ENCODE results near the gene SMDT1.

The SMDT1 gene

GRCh38 chr22:42072606-42073330, 6.7 kb upstream of the SMDT1 start:
- H3K36me3 ChIP-seq (ENCODE audit: control insufficient read depth, insufficient read depth, low read length): peaks cover 6% of the 10 kb centered on the region; the same call in 1 of the 2 replicates

GRCh38 chr22:42073621-42074041, 5.9 kb upstream of the SMDT1 start:
- Histone ChIP-seq H3K36me3 (ENCODE audit: control insufficient read depth, insufficient read depth, low read length) (no peaks in the 10 kb centered on the region), H3K9ac (ENCODE audit: low read length) (no peak overlapping the region), H3K4me3 (ENCODE audit: low read depth, low read length) (peak overlapping the region; percentile 53; the same call in 1 of the 2 replicates), H3K27me3 (ENCODE audit: control insufficient read depth, insufficient read depth, low read length) (no peaks in the 10 kb centered on the region; the same call in 1 of the 2 replicates), H3K27ac (ENCODE audit: low read depth, low read length) (no peak overlapping the region), H3K9me3 (ENCODE audit: control insufficient read depth, insufficient read depth, low read depth, low read length) (no peaks in the 10 kb centered on the region), H3K4me1 (ENCODE audit: control insufficient read depth, insufficient read depth, low read length) (peaks cover 37% of the 10 kb centered on the region)

More at GRCh38 chr22:42072606-42073330, 6.7 kb upstream of the SMDT1 start:
- H3K9me3 ChIP-seq (ENCODE audit: control insufficient read depth, insufficient read depth, low read depth, low read length): no peaks in the 10 kb centered on the region
- no peak overlapping the region for H3K27ac ChIP-seq (ENCODE audit: low read depth, low read length)
- no peaks in the 10 kb centered on the region; the same call in 1 of the 2 replicates for H3K27me3 ChIP-seq (ENCODE audit: control insufficient read depth, insufficient read depth, low read length)
- H3K9ac ChIP-seq (ENCODE audit: low read length): no peak overlapping the region
- H3K4me3 ChIP-seq (ENCODE audit: low read depth, low read length): no peak overlapping the region
- peaks cover 36% of the 10 kb centered on the region for H3K4me1 ChIP-seq (ENCODE audit: control insufficient read depth, insufficient read depth, low read length)

- Histone ChIP-seq H3K4me3 (ENCODE audit: low read depth, low read length) (peak within 1 kb of the TSS; percentile 53), H3K9me3 (ENCODE audit: control insufficient read depth, insufficient read depth, low read depth, low read length) (no peaks in the 10 kb centered on the region), H3K9ac (ENCODE audit: low read length) (peak within 1 kb of the TSS; percentile 56), H3K4me1 (ENCODE audit: control insufficient read depth, insufficient read depth, low read length) (peaks cover 43% of the 10 kb centered on the region), H3K36me3 (ENCODE audit: control insufficient read depth, insufficient read depth, low read length) (no peaks in the 10 kb centered on the region), H3K27ac (ENCODE audit: low read depth, low read length) (no peak within 1 kb of the TSS), H3K27me3 (ENCODE audit: control insufficient read depth, insufficient read depth, low read length) (no peaks in the 10 kb centered on the region; the same call in 1 of the 2 replicates)
Observed at GRCh38 chr22:42074132-42074811, 5.2 kb upstream of the SMDT1 start, which contains the start of gene PHETA2. Gene PHETA2, plus strand, starts transcription at chr22:42074248. Its CDS starts 3,046 bp downstream, at chr22:42077294.

GRCh38 chr22:42074846-42075676, 4.4 kb upstream of the SMDT1 start:
- Histone ChIP-seq H3K4me3 (ENCODE audit: low read depth, low read length) (peak overlapping the region; percentile 53; the same call in 1 of the 2 replicates), H3K9me3 (ENCODE audit: control insufficient read depth, insufficient read depth, low read depth, low read length) (no peaks in the 10 kb centered on the region), H3K27me3 (ENCODE audit: control insufficient read depth, insufficient read depth, low read length) (no peaks in the 10 kb centered on the region; the same call in 1 of the 2 replicates), H3K9ac (ENCODE audit: low read length) (no peak overlapping the region), H3K4me1 (ENCODE audit: control insufficient read depth, insufficient read depth, low read length) (peaks cover 37% of the 10 kb centered on the region), H3K36me3 (ENCODE audit: control insufficient read depth, insufficient read depth, low read length) (no peaks in the 10 kb centered on the region), H3K27ac (ENCODE audit: low read depth, low read length) (no peak overlapping the region)

GRCh38 chr22:42076764-42077485, 2.6 kb upstream of the SMDT1 start:
- H3K4me3 ChIP-seq (ENCODE audit: low read depth, low read length): no peak overlapping the region
- no peaks in the 10 kb centered on the region; the same call in 1 of the 2 replicates for H3K27me3 ChIP-seq (ENCODE audit: control insufficient read depth, insufficient read depth, low read length)
- H3K9ac ChIP-seq (ENCODE audit: low read length): no peak overlapping the region
- H3K36me3 ChIP-seq (ENCODE audit: control insufficient read depth, insufficient read depth, low read length): no peaks in the 10 kb centered on the region
- H3K9me3 ChIP-seq (ENCODE audit: control insufficient read depth, insufficient read depth, low read depth, low read length): no peaks in the 10 kb centered on the region
- H3K27ac ChIP-seq (ENCODE audit: low read depth, low read length): no peak overlapping the region
- H3K4me1 ChIP-seq (ENCODE audit: control insufficient read depth, insufficient read depth, low read length): peaks cover 28% of the 10 kb centered on the region

GRCh38 chr22:42077486-42078125, 1.9 kb upstream of the SMDT1 start:
- H3K27ac ChIP-seq (ENCODE audit: low read depth, low read length): no peak overlapping the region

GRCh38 chr22:42078469-42079318, 806 bp upstream of the SMDT1 start:
- peaks cover 21% of the 10 kb centered on the region for H3K4me1 ChIP-seq (ENCODE audit: control insufficient read depth, insufficient read depth, low read length)
- H3K9ac ChIP-seq (ENCODE audit: low read length): peak overlapping the region; percentile 90
- H3K27me3 ChIP-seq (ENCODE audit: control insufficient read depth, insufficient read depth, low read length): no peaks in the 10 kb centered on the region; the same call in 1 of the 2 replicates
- H3K4me3 ChIP-seq (ENCODE audit: low read depth, low read length): peak overlapping the region; percentile 72
- peaks cover 10% of the 10 kb centered on the region for H3K36me3 ChIP-seq (ENCODE audit: control insufficient read depth, insufficient read depth, low read length)
- no peaks in the 10 kb centered on the region for H3K9me3 ChIP-seq (ENCODE audit: control insufficient read depth, insufficient read depth, low read depth, low read length)
- H3K27ac ChIP-seq (ENCODE audit: low read depth, low read length): peak overlapping the region; percentile 62; the same call in 1 of the 2 replicates

More at GRCh38 chr22:42077486-42078125, 1.9 kb upstream of the SMDT1 start:
- Histone ChIP-seq H3K9me3 (ENCODE audit: control insufficient read depth, insufficient read depth, low read depth, low read length) (no peaks in the 10 kb centered on the region), H3K4me1 (ENCODE audit: control insufficient read depth, insufficient read depth, low read length) (peaks cover 28% of the 10 kb centered on the region), H3K27me3 (ENCODE audit: control insufficient read depth, insufficient read depth, low read length) (no peaks in the 10 kb centered on the region; the same call in 1 of the 2 replicates), H3K36me3 (ENCODE audit: control insufficient read depth, insufficient read depth, low read length) (peaks cover 4% of the 10 kb centered on the region; the same call in 1 of the 2 replicates), H3K9ac (ENCODE audit: low read length) (no peak overlapping the region), H3K4me3 (ENCODE audit: low read depth, low read length) (no peak overlapping the region)

- Histone ChIP-seq H3K4me1 (ENCODE audit: control insufficient read depth, insufficient read depth, low read length) (peaks cover 7% of the 10 kb centered on the region), H3K4me3 (ENCODE audit: low read depth, low read length) (peak overlapping the region; percentile 72), H3K27ac (ENCODE audit: low read depth, low read length) (no peak overlapping the region), H3K36me3 (ENCODE audit: control insufficient read depth, insufficient read depth, low read length) (peaks cover 17% of the 10 kb centered on the region), H3K27me3 (ENCODE audit: control insufficient read depth, insufficient read depth, low read length) (no peaks in the 10 kb centered on the region), H3K9me3 (ENCODE audit: control insufficient read depth, insufficient read depth, low read depth, low read length) (no peaks in the 10 kb centered on the region), H3K9ac (ENCODE audit: low read length) (peak overlapping the region; percentile 90)
Observed at GRCh38 chr22:42080287-42080686, 787 bp downstream of the SMDT1 start.

- Histone ChIP-seq H3K4me3 (ENCODE audit: low read depth, low read length) (no peak overlapping the region), H3K27me3 (ENCODE audit: control insufficient read depth, insufficient read depth, low read length) (no peaks in the 10 kb centered on the region), H3K9me3 (ENCODE audit: control insufficient read depth, insufficient read depth, low read depth, low read length) (no peaks in the 10 kb centered on the region), H3K36me3 (ENCODE audit: control insufficient read depth, insufficient read depth, low read length) (peaks cover 37% of the 10 kb centered on the region), H3K27ac (ENCODE audit: low read depth, low read length) (no peak overlapping the region), H3K9ac (ENCODE audit: low read length) (no peak overlapping the region), H3K4me1 (ENCODE audit: control insufficient read depth, insufficient read depth, low read length) (peaks cover 7% of the 10 kb centered on the region)
Observed at GRCh38 chr22:42083119-42083518, 3.6 kb downstream of the SMDT1 start.

Data from HUES6 (cell line).